NCI-H187 (cell line): ENCODE results near the gene AGL.
"Not testable (repeated sequence)": the region's sequence is repeated elsewhere in the genome, so short reads cannot be mapped to it uniquely, and the experiment has no call there.

Experiments used
- DNase-seq, 2 experiments: peaks; one replicate each; lab custom pipeline; 2025; lab: John Stamatoyannopoulos, UW

AGL gene

DNA sequence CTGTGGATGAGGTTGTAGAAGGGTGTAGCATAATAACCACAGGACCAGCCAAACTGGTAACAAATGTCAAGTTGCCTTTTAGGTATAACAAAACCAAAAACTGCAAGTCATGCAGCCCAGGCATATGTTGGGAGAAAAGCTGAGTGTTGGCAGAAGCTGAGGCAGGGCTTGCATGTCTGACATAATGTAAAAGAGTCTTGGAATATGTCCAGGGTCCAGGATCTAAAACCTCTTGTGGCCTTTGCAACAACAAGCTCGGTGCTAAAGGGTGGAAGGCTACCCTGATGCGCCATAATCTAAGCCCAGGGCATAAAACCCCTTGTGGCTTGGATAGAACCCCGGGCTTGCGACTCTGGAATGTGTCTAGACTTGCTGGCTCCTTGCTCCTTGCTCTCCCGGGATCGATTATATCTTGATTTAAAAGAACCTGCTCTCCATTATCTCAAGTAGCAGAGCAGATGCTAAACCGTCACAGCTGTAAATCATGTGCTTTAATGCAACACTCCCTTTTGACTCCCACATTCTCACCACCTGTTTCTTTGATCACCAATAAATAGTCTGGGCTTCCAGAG is 93.1 kb downstream of the AGL start:
- DNase-seq, result peak; percentile 25 to 27

DNA sequence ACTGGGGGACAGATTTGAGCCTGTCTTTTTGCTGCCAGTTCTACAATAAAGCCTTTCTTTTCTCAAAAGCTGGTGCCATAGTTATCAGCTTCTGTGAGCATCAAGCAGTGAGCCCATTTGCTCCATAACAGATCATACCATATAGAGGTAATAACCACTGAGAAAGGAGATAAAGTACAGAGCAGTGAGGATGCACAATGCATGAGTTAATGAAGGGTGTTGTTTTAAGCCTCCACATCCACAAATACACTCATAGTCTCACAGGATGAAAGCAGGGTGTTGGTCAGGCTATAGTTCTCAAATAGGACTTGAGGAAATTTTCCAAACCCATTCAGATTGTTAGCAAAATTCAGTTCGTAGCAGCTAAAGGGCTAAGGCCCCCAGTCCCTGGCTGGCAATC is 94.0 kb downstream of the AGL start:
- no peak for DNase-seq

- no peak for DNase-seq
These were observed 95.0 kb downstream of the AGL start for GRCh38 chr1:99945174-99945573.

- no peak for DNase-seq
These were observed 100.3 kb downstream of the AGL start for GRCh38 chr1:99950486-99950885.

- no peak for DNase-seq
These were observed 102.4 kb downstream of the AGL start for GRCh38 chr1:99952522-99952921.

- DNase-seq, result no peak
These were observed 105.2 kb downstream of the AGL start for GRCh38 chr1:99955375-99955774.

DNA sequence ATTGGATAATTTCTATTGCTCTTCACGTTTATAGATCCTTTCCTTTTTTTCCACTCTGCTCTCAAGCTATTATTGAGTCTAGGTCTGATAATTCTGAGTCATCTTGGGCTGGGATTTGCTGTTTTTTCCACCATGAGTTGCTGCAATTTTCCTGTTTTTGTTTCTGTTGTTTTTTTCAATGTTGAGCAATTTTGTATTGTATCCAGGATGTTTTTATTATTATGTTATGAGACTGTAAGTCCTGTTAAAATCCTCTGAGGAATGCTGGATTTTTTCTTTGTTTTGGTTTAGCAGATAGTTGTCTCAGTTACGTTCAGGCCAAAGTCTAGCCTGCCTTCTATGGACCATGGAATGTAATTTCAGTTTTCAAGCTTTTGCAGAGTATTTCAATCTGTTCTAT is 106.6 kb downstream of the AGL start:
- no peak for DNase-seq

GRCh38 chr1:99957818-99958217 is 107.7 kb downstream of the AGL start:
- DNase-seq, result no peak

DNA sequence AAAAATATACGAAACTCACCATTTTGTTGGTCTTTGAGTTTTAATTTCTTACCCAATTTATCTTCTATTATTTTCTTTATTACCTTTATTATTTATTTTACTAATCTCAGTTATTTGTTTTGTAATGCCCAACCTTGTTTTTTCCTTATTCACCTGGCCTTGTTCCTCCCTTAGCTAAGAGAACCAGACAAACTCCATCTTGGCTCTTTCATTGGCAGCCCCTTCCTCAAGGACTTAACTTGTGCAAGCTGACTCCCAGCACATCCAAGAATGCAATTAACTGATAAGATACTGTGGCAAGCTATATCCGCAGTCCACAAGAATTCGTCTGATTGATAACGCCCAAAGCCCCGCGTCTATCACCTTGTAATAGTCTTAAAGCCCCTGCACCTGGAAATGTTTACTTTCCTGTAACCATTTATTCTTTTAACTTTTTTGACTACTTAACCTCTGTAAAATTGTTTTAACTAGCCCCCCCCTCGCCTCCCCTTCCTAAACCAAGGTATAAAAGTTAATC is 109.1 kb downstream of the AGL start:
- DNase-seq, result not testable (repeated sequence)

GRCh38 chr1:99960260-99960659 is 110.1 kb downstream of the AGL start:
- not testable (repeated sequence) for DNase-seq

DNA sequence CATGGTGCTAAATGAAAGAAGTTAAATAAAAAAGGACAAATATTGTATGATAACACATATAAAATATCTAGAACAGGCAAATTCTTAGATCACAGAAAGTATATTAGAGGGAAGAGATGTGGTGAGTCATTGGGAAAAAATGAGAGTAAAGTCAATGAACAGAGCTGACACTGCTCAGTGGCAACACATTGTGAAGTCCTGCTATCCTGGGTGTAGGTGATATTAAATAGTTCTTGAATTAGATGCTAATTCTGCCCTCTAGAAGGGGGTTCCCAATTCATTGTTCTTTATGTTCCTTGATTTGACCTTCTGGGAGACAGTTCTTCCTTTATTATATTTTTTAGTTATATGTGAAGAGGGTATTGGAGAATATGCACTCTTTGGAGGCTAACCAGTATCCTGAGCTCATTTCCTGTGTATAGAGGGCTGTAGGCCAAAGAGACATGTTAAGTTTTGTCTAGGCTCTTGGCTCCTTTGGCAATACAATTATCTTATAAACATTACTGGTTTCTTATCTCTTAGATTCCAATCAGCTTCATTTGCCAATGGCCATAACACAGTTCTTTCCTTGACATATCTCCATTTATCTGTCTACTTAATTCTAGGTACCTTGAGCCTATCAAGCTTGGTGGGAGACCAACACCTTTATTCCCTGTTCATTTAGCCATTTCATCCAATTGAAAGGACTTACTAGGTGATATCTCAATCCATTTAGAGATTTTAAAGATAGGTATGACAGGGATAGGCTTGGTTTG is 113.1 kb downstream of the AGL start:
- DNase-seq, result no peak

- DNase-seq, result no peak
These were observed 114.6 kb downstream of the AGL start for GRCh38 chr1:99964806-99965205.

DNA sequence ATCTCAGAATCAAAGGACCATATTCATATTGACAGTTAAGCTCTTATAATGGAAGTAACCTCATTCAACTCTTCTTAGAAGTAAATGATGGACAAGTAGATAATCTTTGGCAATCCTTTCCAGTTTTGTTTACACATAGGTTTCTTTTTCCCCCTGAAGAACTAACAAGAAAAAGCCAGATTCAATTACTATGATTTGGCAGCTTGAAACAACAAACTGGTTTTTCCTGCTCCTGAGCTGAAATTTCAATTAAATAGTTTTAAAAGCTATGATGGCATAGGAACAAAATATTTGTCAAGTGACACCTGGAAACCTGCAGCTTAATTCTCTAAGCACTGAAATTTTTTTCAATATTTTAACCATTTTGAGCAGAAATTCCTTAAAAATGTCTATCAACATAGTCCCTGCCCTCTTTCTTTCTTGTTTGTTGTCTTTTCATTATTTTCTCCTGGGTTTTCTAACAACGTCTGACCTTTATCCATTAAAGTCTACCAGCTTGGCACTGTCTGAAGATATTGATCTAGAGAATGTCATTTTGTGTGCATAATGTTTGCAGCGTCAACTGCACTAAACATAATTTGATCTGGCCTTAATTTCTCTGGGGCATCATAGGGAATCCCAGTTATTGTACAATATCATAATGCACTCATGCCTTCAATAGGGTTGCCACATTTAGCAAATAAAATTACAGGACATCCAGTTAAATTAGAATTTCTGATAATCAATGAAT is 115.7 kb downstream of the AGL start:
- DNase-seq, result no peak

DNA sequence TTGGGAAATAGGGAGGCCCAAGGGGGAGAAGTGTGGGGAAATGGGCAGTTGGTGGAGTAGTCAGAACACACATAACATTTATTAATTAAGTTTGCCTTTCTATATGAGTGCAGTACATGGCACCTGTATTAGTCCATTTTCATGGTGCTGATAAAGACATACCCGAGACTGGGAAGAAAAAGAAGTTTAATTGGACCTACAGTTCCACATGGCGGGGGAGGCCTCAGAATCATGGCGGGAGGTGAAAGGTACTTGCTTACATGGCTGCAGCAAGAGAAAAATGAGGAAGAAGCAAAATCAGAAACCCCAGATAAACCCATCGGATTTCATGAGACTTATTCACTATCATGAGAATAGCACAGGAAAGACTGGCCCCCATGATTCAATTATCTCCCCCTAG is 118.1 kb downstream of the AGL start:
- no peak for DNase-seq

- DNase-seq, result peak in 1 of 2 experiments; percentile 49
These were observed 119.1 kb downstream of the AGL start for GRCh38 chr1:99969260-99969728.

DNA sequence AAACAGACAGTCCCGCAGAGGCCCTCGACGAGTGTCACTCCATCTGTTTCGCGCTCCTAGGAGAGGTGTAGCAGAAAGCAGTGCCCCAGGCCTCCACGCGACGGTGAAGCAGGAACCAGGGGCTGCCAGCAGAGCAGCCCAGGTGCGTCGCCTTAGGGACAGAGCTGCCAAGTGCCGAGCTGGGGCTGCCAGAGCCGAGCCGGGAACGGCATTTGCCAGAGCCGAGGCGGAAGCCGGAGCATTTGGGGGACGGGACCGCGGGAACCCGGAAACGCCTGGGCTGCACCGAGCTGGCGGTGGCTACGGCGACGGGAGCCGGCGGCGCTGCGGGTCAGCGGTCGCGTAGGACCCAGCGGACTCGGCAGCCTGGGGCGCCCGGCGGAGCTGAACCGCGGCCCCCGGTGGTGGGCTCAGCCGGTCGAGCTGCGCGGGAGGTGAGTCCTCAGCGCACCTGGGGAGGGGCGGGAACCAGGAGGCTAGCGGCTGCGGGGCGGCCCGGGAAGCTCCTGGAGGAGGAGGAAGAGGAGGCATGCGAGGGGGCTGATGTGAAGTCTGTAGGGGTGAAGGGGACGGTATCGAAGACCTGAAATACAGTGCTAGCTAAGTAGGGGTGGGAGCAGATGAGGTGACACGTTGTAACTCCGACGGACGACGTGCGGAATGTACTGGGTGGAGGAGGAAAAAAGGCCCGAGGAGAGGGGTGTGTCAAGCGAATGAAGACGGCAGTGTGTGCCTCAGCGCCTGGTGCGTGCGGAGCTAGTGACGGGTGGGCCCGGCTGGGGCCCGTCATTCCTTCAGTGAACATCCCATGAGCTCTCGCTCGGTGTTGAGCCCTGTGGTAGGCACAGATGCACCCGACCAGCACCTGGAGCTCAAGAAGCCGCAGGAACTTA is 119.8 kb downstream of the AGL start, which contains the start of gene SLC35A3:
Gene SLC35A3, plus strand, starts transcription at position 268 of the 893 bp plus-strand sequence. CDS start 23,559 bp downstream, outside the sequence.
- peak; percentile 49 to 53 for DNase-seq

DNA sequence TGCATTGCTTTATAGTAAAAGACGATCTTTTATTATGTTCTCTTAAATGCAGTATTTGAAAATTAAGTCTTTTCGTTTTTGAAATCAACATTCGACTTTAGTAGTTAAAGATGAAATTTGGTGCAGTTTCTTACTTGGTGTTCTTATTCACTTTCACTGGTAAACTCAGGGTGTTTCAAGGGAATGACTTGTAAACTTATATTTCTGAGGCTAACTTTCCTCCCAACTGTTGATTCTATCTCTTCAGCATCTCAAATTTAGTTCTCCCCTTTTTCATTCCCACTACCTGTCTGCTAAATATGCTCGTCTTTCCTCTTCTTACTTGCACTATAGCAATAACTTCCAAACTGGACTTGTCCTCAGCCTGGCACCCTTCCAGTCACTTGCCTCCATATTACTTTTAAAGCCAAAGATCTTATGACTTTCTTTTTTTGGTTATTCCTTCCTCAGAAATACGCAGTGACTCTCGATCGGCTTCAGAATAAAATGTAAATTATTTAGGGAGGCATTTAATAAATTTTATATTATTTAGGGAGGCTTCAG is 120.6 kb downstream of the AGL start:
- DNase-seq, result no peak

GRCh38 chr1:99972066-99972465 is 121.9 kb downstream of the AGL start:
- not testable (repeated sequence) for DNase-seq
